Neural progenitor cell (in vitro differentiated cells): Measurements from ENCODE around the gene PPFIA4.

Source experiments
- CTCF ChIP-seq: fragments of 200-600 bp; sonication (generic); IDR thresholded peaks from 2 replicates; pipeline ENCODE4 v1.5.1; 2017; ENCODE audit warnings: antibody characterized with exemption, mild to moderate bottlenecking
- EZH2 ChIP-seq: fragments of 200-600 bp; sonication (generic); IDR thresholded peaks from 2 replicates; pipeline ENCODE4 v1.6.1; 2017; ENCODE audit warnings: antibody characterized with exemption, mild to moderate bottlenecking, moderate library complexity
- EZH2phosphoT487 ChIP-seq: fragments of 200-600 bp; sonication (generic); IDR thresholded peaks from 2 replicates; pipeline ENCODE4 v1.6.1; 2017; ENCODE audit warnings: antibody characterized with exemption

DNA sequence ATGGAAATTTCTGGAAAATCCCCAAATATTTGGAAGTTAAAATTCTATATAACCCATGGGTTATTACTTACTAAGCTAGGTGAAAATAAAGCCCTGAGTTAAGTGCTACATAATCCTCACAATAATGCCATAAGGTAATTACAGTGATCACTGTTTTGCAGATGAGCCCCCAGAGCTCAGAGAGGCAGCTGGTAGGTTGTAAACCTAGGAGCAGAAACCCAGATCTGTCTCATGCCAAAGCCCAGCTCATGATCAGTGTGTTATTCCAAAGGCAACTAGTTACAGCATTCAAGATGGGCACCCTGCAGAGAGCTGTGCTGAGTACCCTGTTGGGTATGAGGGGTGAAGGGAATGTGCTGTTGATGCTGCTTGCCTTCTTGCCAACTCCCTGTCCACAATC, 70.3 kb downstream of the PPFIA4 start:
- TF ChIP-seq CTCF (no peak), EZH2 (no peak), EZH2phosphoT487 (no peak)
